Measurements from ENCODE around the gene CDON. TPM values are rescaled to one million over a fixed set of nuclear protein-coding genes. Genes with fewer than 3 reads are reported as not detected.
A peak's percentile ranks its signal among the peaks of the same experiment; 100 is the strongest.

Gene CDON
- total and polyA plus RNA-seq, 12 donors, result 1.4 to 17.1 (median 8.9) TPM

- H3K36me3 ChIP-seq, result no peaks in the 10 kb centered on the region
- TF ChIP-seq CTCF (IDR thresholded peaks at IDR 0.05), result no peak
- intact Hi-C loops (cut with DNase I), result no loop called here
- H3K4me3 ChIP-seq, result no peak overlapping the region
- H3K27ac ChIP-seq, result no peak overlapping the region
- peaks cover 3 to 18% (median 11%) of the 10 kb centered on the region in 9 donors for H3K4me1 ChIP-seq
- no peak for DNase-seq
- no peaks in the 10 kb centered on the region for H3K27me3 ChIP-seq
- no peaks in the 10 kb centered on the region for H3K9me3 ChIP-seq
- ATAC-seq, result peak in 1 of 8 donors; percentile 30
- WGBS, 2 donors, result 87% methylated on average over 11 of the region's 11 CpGs
Measured at GRCh38 chr11:126101251-126101929, 38.7 kb upstream of the CDON start.

GRCh38 chr11:126100716-126101115, 38.0 kb upstream of the CDON start:
- no peak for ATAC-seq

GRCh38 chr11:126098204-126098769, 35.6 kb upstream of the CDON start:
- Histone ChIP-seq H3K27me3 (no peaks in the 10 kb centered on the region), H3K4me3 (no peak overlapping the region), H3K4me1 (peaks cover 3 to 18% (median 11%) of the 10 kb centered on the region in 9 donors), H3K9me3 (no peaks in the 10 kb centered on the region), H3K27ac (no peak overlapping the region), H3K36me3 (no peaks in the 10 kb centered on the region)
- TF ChIP-seq CTCF (IDR thresholded peaks at IDR 0.05), result no peak
- intact Hi-C loops (cut with DNase I), result no loop called here
- DNase-seq, result no peak
- 79 to 91% methylated on average over 7 of the region's 7 CpGs for WGBS, 2 donors
- no peak for ATAC-seq

More at GRCh38 chr11:126100716-126101115, 38.0 kb upstream of the CDON start:
- no peak overlapping the region for H3K4me3 ChIP-seq
- no peak overlapping the region for H3K27ac ChIP-seq
- H3K36me3 ChIP-seq, result no peaks in the 10 kb centered on the region
- H3K9me3 ChIP-seq, result no peaks in the 10 kb centered on the region
- TF ChIP-seq CTCF (IDR thresholded peaks at IDR 0.05), result no peak
- intact Hi-C loops (cut with DNase I), result no loop called here
- peaks cover 3 to 18% (median 11%) of the 10 kb centered on the region in 9 donors for H3K4me1 ChIP-seq
- no peak for DNase-seq
- WGBS, 2 donors, result 91 to 98% methylated on average over 5 of the region's 5 CpGs
- no peaks in the 10 kb centered on the region for H3K27me3 ChIP-seq

- Histone ChIP-seq H3K9me3 (no peaks in the 10 kb centered on the region), H3K4me3 (no peak overlapping the region), H3K27ac (no peak overlapping the region), H3K27me3 (no peaks in the 10 kb centered on the region), H3K36me3 (no peaks in the 10 kb centered on the region), H3K4me1 (no peaks in the 10 kb centered on the region)
- TF ChIP-seq CTCF (IDR thresholded peaks at IDR 0.05), result no peak
- DNase-seq (no peak), ATAC-seq (no peak)
- intact Hi-C loops (cut with DNase I), result no loop called here
- WGBS, 2 donors, result 95 to 97% methylated on average over 4 of the region's 4 CpGs
Measured at GRCh38 chr11:126095745-126096144, 33.1 kb upstream of the CDON start.

Measured in heart right ventricle (tissue), 16 donors.